Measurements from ENCODE around the gene SULT1A1. TPM values are rescaled to one million over a fixed set of nuclear protein-coding genes. Genes with fewer than 3 reads are reported as not detected.
A peak's percentile ranks its signal among the peaks of the same experiment; 100 is the strongest.
"Not testable (repeated sequence)": the region's sequence is repeated elsewhere in the genome, so short reads cannot be mapped to it uniquely, and the experiment has no call there.

The SULT1A1 gene
- total and polyA plus RNA-seq, 2 of the 13 experiments (the other 11 are each of a cell fraction or from before 2014, with no cell fraction given), result 114 to 147 TPM

GRCh38 chr16:28613912-28614311 is 4.1 kb upstream of the SULT1A1 start:
- POLR2A ChIA-PET; ATAC-seq; in situ Hi-C loops (cut with HindIII; ENCODE audit: extremely low pct_ligation_motif_present, low pct_unique_long_range_greater_than_20kb); H2AFZ ChIP-seq (ENCODE audit: low read length); H3K4me2 ChIP-seq (ENCODE audit: low read depth, low read length); H3K4me3 ChIP-seq (replicated peaks in 1 of 3; ENCODE audit: insufficient read depth in 1 of 3, low read depth in 2 of 3, low read length in 3 of 3); H3K9ac ChIP-seq (ENCODE audit: insufficient read depth, low read depth, low read length); BruUV-seq (replicated peaks); DNase-seq (ENCODE audit: low spot score); H3K27ac ChIP-seq (ENCODE audit: extremely low read length, insufficient read depth, low read length); CTCF ChIA-PET (ENCODE audit: low intra/inter-chr PET ratio, low total read pairs); H3K9me3 ChIP-seq (ENCODE audit: low read length); H3K27me3 ChIP-seq (ENCODE audit: control insufficient read depth in 1 of 2, insufficient read depth in 2 of 2, low read length in 2 of 2); H4K20me1 ChIP-seq (ENCODE audit: insufficient read depth, low read length); H3K36me3 ChIP-seq (replicated peaks in 1 of 2; ENCODE audit: control insufficient read depth in 1 of 2, insufficient read depth in 2 of 2, low read length in 2 of 2); FAIRE-seq; H3K79me2 ChIP-seq (ENCODE audit: insufficient read depth, low read length): not testable (repeated sequence)
- intact Hi-C loops (cut with micrococcal nuclease; ENCODE audit: unreplicated experiment), result loop anchor here (10.0 kb wide), 1 partner anchor 69 kb away; no protein-coding TSS in a partner anchor
- 95% methylated on average over 12 of the region's 26 CpGs for WGBS (ENCODE audit: low lambda C conversion rate)
- peaks cover 53% of the 10 kb centered on the region for H3K4me1 ChIP-seq (ENCODE audit: insufficient read depth, low read length)

GRCh38 chr16:28612359-28613280 is 2.8 kb upstream of the SULT1A1 start:
- H4K20me1 ChIP-seq (ENCODE audit: insufficient read depth, low read length); H3K4me3 ChIP-seq (replicated peaks in 1 of 3; ENCODE audit: insufficient read depth in 1 of 3, low read depth in 2 of 3, low read length in 3 of 3); H3K9me3 ChIP-seq (ENCODE audit: low read length); H2AFZ ChIP-seq (ENCODE audit: low read length); H3K9ac ChIP-seq (ENCODE audit: insufficient read depth, low read depth, low read length); H3K36me3 ChIP-seq (replicated peaks in 1 of 2; ENCODE audit: control insufficient read depth in 1 of 2, insufficient read depth in 2 of 2, low read length in 2 of 2); POLR2A ChIA-PET; BruUV-seq (replicated peaks); CTCF ChIA-PET (ENCODE audit: low intra/inter-chr PET ratio, low total read pairs); DNase-seq (ENCODE audit: low spot score); H3K27me3 ChIP-seq (ENCODE audit: control insufficient read depth in 1 of 2, insufficient read depth in 2 of 2, low read length in 2 of 2); H3K27ac ChIP-seq (ENCODE audit: extremely low read length, insufficient read depth, low read length); in situ Hi-C loops (cut with HindIII; ENCODE audit: extremely low pct_ligation_motif_present, low pct_unique_long_range_greater_than_20kb); H3K4me2 ChIP-seq (ENCODE audit: low read depth, low read length): not testable (repeated sequence)
- WGBS (ENCODE audit: low lambda C conversion rate), result no CpG with 5 or more reads among the region's 17 CpGs
- FAIRE-seq (peak; percentile 93), ATAC-seq (peak; percentile 82)
- peaks cover 53% of the 10 kb centered on the region for H3K4me1 ChIP-seq (ENCODE audit: insufficient read depth, low read length)
- intact Hi-C loops (cut with micrococcal nuclease; ENCODE audit: unreplicated experiment), result loop anchor here (10.0 kb wide), 1 partner anchor 68 kb away; no protein-coding TSS in a partner anchor
- H3K79me2 ChIP-seq (ENCODE audit: insufficient read depth, low read length), result peaks cover 12% of the 10 kb centered on the region
